HAP-1 (cell line): ENCODE results near the gene PSMD2.

Experiments
- DNase-seq, 2 experiments: peaks; one replicate each; pipeline ENCODE4 v3.0.0-alpha.2; 2016 to 2020; ENCODE audit warnings: low spot score in 2 of 2
- H3K27me3 ChIP-seq: fragments of 250-450 bp; sonication (Bioruptor Pico); 2 replicates; pipeline ENCODE4 v1.5.1; 2020; ENCODE audit warnings: low read depth, mild to moderate bottlenecking, moderate library complexity
- H3K36me3 ChIP-seq: fragments of 250-450 bp; sonication (Bioruptor Pico); replicated peaks from 2 replicates; pipeline ENCODE4 v1.5.1; 2020; ENCODE audit warnings: mild to moderate bottlenecking
- H3K4me1 ChIP-seq: fragments of 250-450 bp; sonication (Bioruptor Pico); 2 replicates; pipeline ENCODE4 v1.5.1; 2020; ENCODE audit warnings: mild to moderate bottlenecking
- H3K4me3 ChIP-seq: fragments of 250-450 bp; sonication (Bioruptor Pico); 2 replicates; pipeline ENCODE4 v1.5.1; 2020; ENCODE audit warnings: mild to moderate bottlenecking, moderate library complexity
- H3K9me3 ChIP-seq: fragments of 250-450 bp; sonication (Bioruptor Pico); 2 replicates; pipeline ENCODE4 v1.5.1; 2020; ENCODE audit warnings: mild to moderate bottlenecking, moderate library complexity
- in situ Hi-C: fragments of 300-500 bp; cut with MboI; formaldehyde crosslinking; loops from 3 replicates; pipeline ENCODE4 v1.14.3; 2020; ENCODE audit warnings: low sequenced_read_pairs, inconsistent platforms, mixed read lengths

PSMD2 gene

GRCh38 chr3:184291738-184292445 lies 7.1 kb upstream of the PSMD2 start:
- no peaks in the 10 kb centered on the region for H3K9me3 ChIP-seq
- H3K36me3 ChIP-seq: no peaks in the 10 kb centered on the region
- no peak for DNase-seq
- no peaks in the 10 kb centered on the region for H3K4me1 ChIP-seq
- in situ Hi-C loops: no loop called here
- H3K4me3 ChIP-seq: no peak overlapping the region
- no peaks in the 10 kb centered on the region; the same call in 1 of the 2 replicates for H3K27me3 ChIP-seq

- no peaks in the 10 kb centered on the region for H3K9me3 ChIP-seq
- peaks cover 7% of the 10 kb centered on the region for H3K36me3 ChIP-seq
- DNase-seq: no peak
- in situ Hi-C loops: no loop called here
- H3K27me3 ChIP-seq: no peaks in the 10 kb centered on the region
- peaks cover 3% of the 10 kb centered on the region; the same call in 1 of the 2 replicates for H3K4me1 ChIP-seq
- H3K4me3 ChIP-seq: no peak overlapping the region
These were observed 3.3 kb upstream of the PSMD2 start for GRCh38 chr3:184295771-184296170.

- peaks cover 16% of the 10 kb centered on the region for H3K36me3 ChIP-seq
- H3K9me3 ChIP-seq: no peaks in the 10 kb centered on the region
- in situ Hi-C loops: no loop called here
- H3K4me1 ChIP-seq: peaks cover 3% of the 10 kb centered on the region; the same call in 1 of the 2 replicates
- no peak overlapping the region for H3K4me3 ChIP-seq
- DNase-seq: no peak
- no peaks in the 10 kb centered on the region for H3K27me3 ChIP-seq
These were observed 2.4 kb upstream of the PSMD2 start for GRCh38 chr3:184296616-184297015.

GRCh38 chr3:184299488-184300377 lies 692 bp downstream of the PSMD2 start:
- in situ Hi-C loops: no loop called here
- Histone ChIP-seq H3K36me3 (peaks cover 47% of the 10 kb centered on the region), H3K27me3 (no peaks in the 10 kb centered on the region), H3K4me3 (peak overlapping the region; percentile 94), H3K9me3 (no peaks in the 10 kb centered on the region), H3K4me1 (peaks cover 3% of the 10 kb centered on the region; the same call in 1 of the 2 replicates)
- DNase-seq: no peak

GRCh38 chr3:184300378-184300720 lies 1.3 kb downstream of the PSMD2 start:
- Histone ChIP-seq H3K4me3 (peak overlapping the region; percentile 94; the same call in 1 of the 2 replicates), H3K27me3 (no peaks in the 10 kb centered on the region), H3K9me3 (no peaks in the 10 kb centered on the region), H3K4me1 (peaks cover 3% of the 10 kb centered on the region; the same call in 1 of the 2 replicates), H3K36me3 (peaks cover 53% of the 10 kb centered on the region)
- in situ Hi-C loops: no loop called here
- DNase-seq: no peak

GRCh38 chr3:184305577-184305976 lies 6.5 kb downstream of the PSMD2 start:
- Histone ChIP-seq H3K4me3 (no peak overlapping the region), H3K4me1 (no peaks in the 10 kb centered on the region), H3K9me3 (no peaks in the 10 kb centered on the region), H3K36me3 (peaks cover 86% of the 10 kb centered on the region), H3K27me3 (no peaks in the 10 kb centered on the region)
- in situ Hi-C loops: no loop called here
- DNase-seq: no peak

- Histone ChIP-seq H3K27me3 (no peaks in the 10 kb centered on the region), H3K4me3 (no peak overlapping the region), H3K9me3 (no peaks in the 10 kb centered on the region), H3K4me1 (no peaks in the 10 kb centered on the region), H3K36me3 (peaks cover 77% of the 10 kb centered on the region)
- DNase-seq: no peak
- in situ Hi-C loops: no loop called here
These were observed 7.4 kb downstream of the PSMD2 start for GRCh38 chr3:184306341-184306972.

GRCh38 chr3:184307915-184308314 lies 8.9 kb downstream of the PSMD2 start:
- no peaks in the 10 kb centered on the region for H3K4me1 ChIP-seq
- H3K36me3 ChIP-seq: peaks cover 63% of the 10 kb centered on the region
- no peak overlapping the region for H3K4me3 ChIP-seq
- no peak for DNase-seq
- in situ Hi-C loops: no loop called here
- H3K27me3 ChIP-seq: no peaks in the 10 kb centered on the region
- H3K9me3 ChIP-seq: no peaks in the 10 kb centered on the region

GRCh38 chr3:184308744-184309143 lies 9.7 kb downstream of the PSMD2 start:
- in situ Hi-C loops: no loop called here
- no peak for DNase-seq
- Histone ChIP-seq H3K36me3 (peaks cover 54% of the 10 kb centered on the region), H3K27me3 (no peaks in the 10 kb centered on the region), H3K9me3 (no peaks in the 10 kb centered on the region), H3K4me1 (no peaks in the 10 kb centered on the region), H3K4me3 (no peak overlapping the region)

GRCh38 chr3:184311633-184312032 lies 12.6 kb downstream of the PSMD2 start:
- no peak overlapping the region for H3K4me3 ChIP-seq
- in situ Hi-C loops: no loop called here
- DNase-seq: no peak
- peaks cover 38% of the 10 kb centered on the region for H3K36me3 ChIP-seq
- no peaks in the 10 kb centered on the region for H3K27me3 ChIP-seq
- peaks cover 7% of the 10 kb centered on the region for H3K4me1 ChIP-seq
- no peaks in the 10 kb centered on the region for H3K9me3 ChIP-seq

- peak; percentile 96 to 97 for DNase-seq
- Histone ChIP-seq H3K36me3 (peaks cover 40% of the 10 kb centered on the region), H3K27me3 (no peaks in the 10 kb centered on the region), H3K4me1 (peaks cover 13% of the 10 kb centered on the region), H3K4me3 (peak within 1 kb of the TSS; percentile 90), H3K9me3 (no peaks in the 10 kb centered on the region)
- in situ Hi-C loops: no loop called here
These were observed 15.3 kb downstream of the PSMD2 start, which contains the start of gene EIF4G1 for GRCh38 chr3:184314363-184314699. TSS of gene EIF4G1 (plus strand) at chr3:184314606. CDS start at chr3:184315797, 1,191 bp downstream.

GRCh38 chr3:184314700-184315542 lies 15.9 kb downstream of the PSMD2 start:
- Histone ChIP-seq H3K27me3 (no peaks in the 10 kb centered on the region), H3K4me1 (peaks cover 13% of the 10 kb centered on the region), H3K9me3 (no peaks in the 10 kb centered on the region), H3K4me3 (peak overlapping the region; percentile 90), H3K36me3 (peaks cover 44% of the 10 kb centered on the region)
- DNase-seq: peak in 1 of 2 experiments; percentile 66
- in situ Hi-C loops: no loop called here

- no peaks in the 10 kb centered on the region for H3K9me3 ChIP-seq
- peak overlapping the region; percentile 90 for H3K4me3 ChIP-seq
- no peaks in the 10 kb centered on the region for H3K27me3 ChIP-seq
- DNase-seq: no peak
- peaks cover 49% of the 10 kb centered on the region for H3K36me3 ChIP-seq
- in situ Hi-C loops: no loop called here
- H3K4me1 ChIP-seq: peaks cover 13% of the 10 kb centered on the region
These were observed 16.5 kb downstream of the PSMD2 start for GRCh38 chr3:184315543-184315867.
